B cell (primary cell): ENCODE data around the gene EXOC3L2. TPM values are rescaled to one million over a fixed set of nuclear protein-coding genes. Genes with fewer than 3 reads are reported as not detected.

ENCODE experiments used
- ATAC-seq: fragments of 200-7000 bp; cut with Tn5 transposase; one replicate; pipeline ENCODE4 v1.10.0; 2021; ENCODE audit warnings: low read depth, mild to moderate bottlenecking, moderate number of reproducible peaks, moderate library complexity
- CTCF ChIA-PET: fragments of 350-600 bp; sonication (Branson Sonifier 250); formaldehyde crosslinking; loops from one replicate; lab custom pipeline; 2021; ENCODE audit warnings: antibody characterized with exemption, inconsistent platforms; lab: Charles Lee
- POLR2A ChIA-PET: fragments of 350-600 bp; sonication (Branson Sonifier 250); formaldehyde crosslinking; loops from one replicate; lab custom pipeline; 2021; ENCODE audit warnings: antibody characterized with exemption; lab: Charles Lee
- DNase-seq: peaks from one replicate; pipeline ENCODE4 v3.0.0; 2013
- H2AFZ ChIP-seq: 2 replicates; pipeline ENCODE4 v1.6.1; 2012; ENCODE audit warnings: mild to moderate bottlenecking, low read depth, low read length; ENCODE audit not compliant: insufficient read depth, poor library complexity, severe bottlenecking
- H3K27ac ChIP-seq, 2 donors: 1 replicate in 1 of 2; 2 replicates in 1 of 2; pipeline ENCODE4 v1.5.1; 2012 to 2013; ENCODE audit warnings: low read length in 2 of 2, mild to moderate bottlenecking in 2 of 2, moderate library complexity in 1 of 2
- H3K27me3 ChIP-seq, 4 experiments: fragments of 200-600 bp in 1 of 4; sonication (generic) in 1 of 4; replicated peaks in 1 of 4; 1 replicate in 2 of 4; 2 replicates in 2 of 4; pipeline versions ENCODE4 v1.6.1 to v1.7.0; 2013 to 2016; ENCODE audit warnings: low read length in 3 of 4, mild to moderate bottlenecking in 2 of 4, mixed read lengths in 1 of 4, moderate library complexity in 1 of 4; ENCODE audit not compliant: insufficient read depth in 4 of 4, control insufficient read depth in 3 of 4; ENCODE audit errors: control extremely low read depth in 1 of 4
- H3K36me3 ChIP-seq, 2 experiments: replicated peaks in 1 of 2; 1 replicate in 1 of 2; 2 replicates in 1 of 2; pipeline versions ENCODE4 v1.6.1 to v1.7.1; 2013; ENCODE audit warnings: low read length in 1 of 2; ENCODE audit not compliant: insufficient read depth in 2 of 2, control insufficient read depth in 1 of 2; ENCODE audit errors: control extremely low read depth in 1 of 2, extremely low read depth in 1 of 2
- H3K4me1 ChIP-seq, 2 donors: fragments of 200-600 bp in 1 of 2; sonication (generic) in 1 of 2; 1 replicate in 1 of 2; 2 replicates in 1 of 2; pipeline versions ENCODE4 v1.5.1 to v1.6.1; 2013 to 2017; ENCODE audit warnings: low read length in 2 of 2; ENCODE audit not compliant: control insufficient read depth in 2 of 2, insufficient read depth in 2 of 2
- H3K4me2 ChIP-seq: replicated peaks from 2 replicates; pipeline ENCODE3; 2012; ENCODE audit warnings: mild to moderate bottlenecking, low read depth, low read length; ENCODE audit not compliant: poor library complexity, severe bottlenecking
- H3K4me3 ChIP-seq, 5 experiments: fragments of 200-600 bp in 1 of 5; sonication (generic) in 1 of 5; 1 replicate in 3 of 5; 2 replicates in 2 of 5; pipeline versions ENCODE4 v1.5.1 to v1.7.0; 2011 to 2016; ENCODE audit warnings: low read length in 4 of 5, mild to moderate bottlenecking in 4 of 5, low read depth in 2 of 5, control low read depth in 1 of 5, moderate library complexity in 1 of 5; ENCODE audit not compliant: insufficient read depth in 1 of 5; ENCODE audit errors: control extremely low read depth in 1 of 5, extremely low read depth in 1 of 5
- H3K79me2 ChIP-seq: fragments of 200-600 bp; sonication (generic); one replicate; pipeline ENCODE4 v1.6.0; 2016; ENCODE audit warnings: low read length; ENCODE audit not compliant: control insufficient read depth, insufficient read depth
- H3K9ac ChIP-seq: fragments of 200-600 bp; sonication (generic); 2 replicates; pipeline ENCODE4 v1.6.1; 2017; ENCODE audit warnings: mild to moderate bottlenecking, low read length, moderate library complexity
- H3K9me3 ChIP-seq, 3 donors: one replicate each; pipeline versions ENCODE4 v1.6.1 to v1.7.1; 2013; ENCODE audit warnings: low read length in 2 of 3; ENCODE audit not compliant: control insufficient read depth in 2 of 3, insufficient read depth in 1 of 3; ENCODE audit errors: control extremely low read depth in 1 of 3
- H4K20me1 ChIP-seq: 2 replicates; pipeline ENCODE4 v1.6.0; 2012; ENCODE audit warnings: mild to moderate bottlenecking, low read length; ENCODE audit not compliant: insufficient read depth, control insufficient read depth, poor library complexity, severe bottlenecking
- H3K27ac Mint-ChIP-seq: one replicate; pipeline ENCODE4 v1.8.0; 2021; ENCODE audit warnings: mixed read lengths
- H3K27me3 Mint-ChIP-seq: one replicate; pipeline ENCODE4 v1.8.0; 2021; ENCODE audit warnings: mixed read lengths
- H3K4me1 Mint-ChIP-seq: one replicate; pipeline ENCODE4 v1.8.0; 2021; ENCODE audit warnings: mixed read lengths
- H3K4me3 Mint-ChIP-seq: one replicate; pipeline ENCODE4 v1.8.0; 2021; ENCODE audit warnings: mixed read lengths
- H3K9me3 Mint-ChIP-seq: one replicate; pipeline ENCODE4 v1.8.0; 2022; ENCODE audit warnings: mixed read lengths; ENCODE audit not compliant: insufficient read depth
- CTCF ChIP-seq: fragments of 200-600 bp; IDR thresholded peaks from one replicate; pipeline ENCODE4 v1.8.0; 2022; ENCODE audit warnings: antibody characterized with exemption, mild to moderate bottlenecking
- EZH2 ChIP-seq: IDR thresholded peaks from 2 replicates; pipeline ENCODE4 v1.6.1; 2012; ENCODE audit warnings: borderline replicate concordance, low read depth, mild to moderate bottlenecking, moderate library complexity, low read length; ENCODE audit not compliant: insufficient read depth, poor library complexity, severe bottlenecking
- WGBS: methylation state at CpG from one replicate; pipeline ENCODE4 v1.1.5; 2013; ENCODE audit warnings: missing lambda C conversion rate; ENCODE audit not compliant: insufficient coverage; 5-methylcytosine and 5-hydroxymethylcytosine counted together
- intact Hi-C: fragments of 100-400 bp; cut with micrococcal nuclease; formaldehyde crosslinking; loops from one replicate; pipeline ENCODE4 v1.10.0; 2022
- polyA plus RNA-seq: library from polyadenylated mRNA; depleted of rRNA; stranded (reverse); fragments of >200 nt; gene quantifications from 2 replicates; pipeline ENCODE4 v1.2.3, GENCODE V29; 2012
- total RNA-seq, 2 donors: library from RNA; stranded (reverse); fragments of 120-200 nt in 1 of 2; gene quantifications; 1 replicate in 1 of 2; 2 replicates in 1 of 2; pipeline versions ENCODE4 v1.2.3 to v1.2.4, GENCODE V29; 2013 to 2022

EXOC3L2 gene
- total and polyA plus RNA-seq, 2 donors (not counting 1 experiment from before 2014, with no cell fraction given): not detected

- peaks cover 0 to 11% of the 10 kb centered on the region in 2 experiments for H3K36me3 ChIP-seq
- H3K27ac ChIP-seq: no peak overlapping the region
- no peaks in the 10 kb centered on the region for H3K27me3 ChIP-seq
- H4K20me1 ChIP-seq: no peaks in the 10 kb centered on the region
- no peak overlapping the region for H3K4me3 Mint-ChIP-seq
- no peak overlapping the region for H3K9ac ChIP-seq
- TF ChIP-seq CTCF (no peak), EZH2 (no peak)
- no peak overlapping the region for H3K4me2 ChIP-seq
- CTCF ChIA-PET: no interaction called here
- H3K4me3 ChIP-seq: no peak overlapping the region
- no peaks in the 10 kb centered on the region for H3K27me3 Mint-ChIP-seq
- no peak for ATAC-seq
- no peak for DNase-seq
- H3K79me2 ChIP-seq: no peaks in the 10 kb centered on the region
- no peaks in the 10 kb centered on the region for H3K9me3 ChIP-seq
- intact Hi-C loops: no loop called here
- no peak overlapping the region for H2AFZ ChIP-seq
- no peak overlapping the region for H3K27ac Mint-ChIP-seq
- WGBS: 99% methylated on average over 12 of the region's 12 CpGs
- no peaks in the 10 kb centered on the region for H3K4me1 ChIP-seq
- H3K9me3 Mint-ChIP-seq: no peaks in the 10 kb centered on the region
- no peaks in the 10 kb centered on the region for H3K4me1 Mint-ChIP-seq
- POLR2A ChIA-PET: interaction anchor here (0.7 kb wide), 1 partner anchor 650 kb away, joined by 3 read pairs; no protein-coding TSS in a partner anchor
Measured at GRCh38 chr19:45267296-45267695, 22.1 kb upstream of the EXOC3L2 start.

GRCh38 chr19:45265375-45265774 lies 20.2 kb upstream of the EXOC3L2 start:
- Histone ChIP-seq H2AFZ (no peak overlapping the region), H3K9ac (no peak overlapping the region), H3K4me1 (no peaks in the 10 kb centered on the region), H3K27me3 (no peaks in the 10 kb centered on the region), H3K27ac (no peak overlapping the region), H3K79me2 (no peaks in the 10 kb centered on the region), H4K20me1 (no peaks in the 10 kb centered on the region), H3K4me2 (no peak overlapping the region), H3K36me3 (peaks cover 0 to 2% of the 10 kb centered on the region in 2 experiments), H3K9me3 (no peaks in the 10 kb centered on the region), H3K4me3 (no peak overlapping the region)
- Mint-ChIP-seq H3K9me3 (no peaks in the 10 kb centered on the region), H3K4me1 (no peaks in the 10 kb centered on the region), H3K4me3 (no peak overlapping the region), H3K27ac (no peak overlapping the region), H3K27me3 (no peaks in the 10 kb centered on the region)
- TF ChIP-seq CTCF (no peak), EZH2 (no peak)
- DNase-seq: no peak
- CTCF ChIA-PET: no interaction called here
- intact Hi-C loops: no loop called here
- ATAC-seq: no peak
- POLR2A ChIA-PET: no interaction called here
- 90% methylated on average over 5 of the region's 5 CpGs for WGBS
